ENCODE measurements around the gene ZBTB48. TPM values are rescaled to one million over a fixed set of nuclear protein-coding genes. Genes with fewer than 3 reads are reported as not detected.
A peak's percentile ranks its signal among the peaks of the same experiment; 100 is the strongest.

ZBTB48 gene
- total RNA-seq, 4 donors from 2014 or later = 31.6 to 40.4 (median 34.8) TPM

- TF ChIP-seq POLR2A (IDR thresholded peaks at IDR 0.05) = no peak
- no peak for TF ChIP-seq CTCF (IDR thresholded peaks at IDR 0.05)
- intact Hi-C loops (cut with DNase I; ENCODE audit: low total_unique reads) = loop anchor here (10.0 kb wide), 1 partner anchor 57 kb away; no protein-coding TSS in a partner anchor
- H3K4me3 ChIP-seq (ENCODE audit: low read depth, poor library complexity, severe bottlenecking) = no peak overlapping the region
- 86 to 89% methylated on average over 6 of the region's 6 CpGs for WGBS, 2 donors
- DNase-seq (ENCODE audit: low spot score in 2 of 2) = no peak
Observed at GRCh38 chr1:6577831-6578525, 1.8 kb upstream of the ZBTB48 start.

DNA sequence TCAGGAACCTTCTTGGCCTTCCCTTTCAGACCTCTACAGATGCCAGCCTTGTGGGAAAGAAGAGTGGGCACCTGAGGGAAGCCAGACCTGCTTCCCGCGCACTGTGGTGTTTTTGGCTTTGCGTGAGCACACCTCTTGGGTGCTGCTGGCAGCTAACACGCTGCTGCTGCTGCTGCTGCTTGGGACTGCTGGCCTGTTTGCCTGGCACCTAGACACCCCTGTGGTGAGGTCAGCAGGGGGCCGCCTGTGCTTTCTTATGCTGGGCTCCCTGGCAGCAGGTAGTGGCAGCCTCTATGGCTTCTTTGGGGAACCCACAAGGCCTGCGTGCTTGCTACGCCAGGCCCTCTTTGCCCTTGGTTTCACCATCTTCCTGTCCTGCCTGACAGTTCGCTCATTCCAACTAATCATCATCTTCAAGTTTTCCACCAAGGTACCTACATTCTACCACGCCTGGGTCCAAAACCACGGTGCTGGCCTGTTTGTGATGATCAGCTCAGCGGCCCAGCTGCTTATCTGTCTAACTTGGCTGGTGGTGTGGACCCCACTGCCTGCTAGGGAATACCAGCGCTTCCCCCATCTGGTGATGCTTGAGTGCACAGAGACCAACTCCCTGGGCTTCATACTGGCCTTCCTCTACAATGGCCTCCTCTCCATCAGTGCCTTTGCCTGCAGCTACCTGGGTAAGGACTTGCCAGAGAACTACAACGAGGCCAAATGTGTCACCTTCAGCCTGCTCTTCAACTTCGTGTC lies 995 bp upstream of the ZBTB48 start:
- DNase-seq (ENCODE audit: low spot score in 2 of 2) = no peak
- intact Hi-C loops (cut with DNase I; ENCODE audit: low total_unique reads) = loop anchor here (10.0 kb wide), 1 partner anchor 56 kb away; no protein-coding TSS in a partner anchor
- TF ChIP-seq POLR2A (IDR thresholded peaks at IDR 0.05) (no peak), CTCF (IDR thresholded peaks at IDR 0.05) (no peak)
- 87 to 89% methylated on average over 13 to 14 of the region's 14 CpGs for WGBS, 2 donors
- no peak overlapping the region for H3K4me3 ChIP-seq (ENCODE audit: low read depth, poor library complexity, severe bottlenecking)

GRCh38 chr1:6580119-6580592 lies 362 bp downstream of the ZBTB48 start:
- peak overlapping the region; percentile 80 for H3K4me3 ChIP-seq (ENCODE audit: low read depth, poor library complexity, severe bottlenecking)
- no peak for TF ChIP-seq POLR2A (IDR thresholded peaks at IDR 0.05)
- TF ChIP-seq CTCF (IDR thresholded peaks at IDR 0.05) = no peak
- intact Hi-C loops (cut with DNase I; ENCODE audit: low total_unique reads) = no loop called here
- WGBS, 2 donors = 0 to 1% methylated on average over 13 to 30 of the region's 30 CpGs
- peak in 1 of 2 donors; percentile 89 for DNase-seq (ENCODE audit: low spot score in 2 of 2)

DNA sequence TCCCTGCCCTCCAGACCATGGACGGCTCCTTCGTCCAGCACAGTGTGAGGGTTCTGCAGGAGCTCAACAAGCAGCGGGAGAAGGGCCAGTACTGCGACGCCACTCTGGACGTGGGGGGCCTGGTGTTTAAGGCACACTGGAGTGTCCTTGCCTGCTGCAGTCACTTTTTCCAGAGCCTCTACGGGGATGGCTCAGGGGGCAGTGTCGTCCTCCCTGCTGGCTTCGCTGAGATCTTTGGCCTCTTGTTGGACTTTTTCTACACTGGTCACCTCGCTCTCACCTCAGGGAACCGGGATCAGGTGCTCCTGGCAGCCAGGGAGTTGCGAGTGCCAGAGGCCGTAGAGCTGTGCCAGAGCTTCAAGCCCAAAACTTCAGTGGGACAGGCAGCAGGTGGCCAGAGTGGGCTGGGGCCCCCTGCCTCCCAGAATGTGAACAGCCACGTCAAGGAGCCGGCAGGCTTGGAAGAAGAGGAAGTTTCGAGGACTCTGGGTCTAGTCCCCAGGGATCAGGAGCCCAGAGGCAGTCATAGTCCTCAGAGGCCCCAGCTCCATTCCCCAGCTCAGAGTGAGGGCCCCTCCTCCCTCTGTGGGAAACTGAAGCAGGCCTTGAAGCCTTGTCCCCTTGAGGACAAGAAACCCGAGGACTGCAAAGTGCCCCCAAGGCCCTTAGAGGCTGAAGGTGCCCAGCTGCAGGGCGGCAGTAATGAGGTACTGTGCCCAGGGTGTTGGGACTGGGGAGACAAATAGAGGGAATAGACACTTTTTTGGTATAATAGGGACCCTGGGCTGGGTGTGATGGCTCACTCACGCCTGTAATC lies 1.0 kb downstream of the ZBTB48 start:
- peak in 1 of 2 donors; percentile 87 for DNase-seq (ENCODE audit: low spot score in 2 of 2)
- 26 to 27% methylated on average over 17 to 19 of the region's 19 CpGs for WGBS, 2 donors
- intact Hi-C loops (cut with DNase I; ENCODE audit: low total_unique reads) = no loop called here
- no peak for TF ChIP-seq POLR2A (IDR thresholded peaks at IDR 0.05)
- no peak for TF ChIP-seq CTCF (IDR thresholded peaks at IDR 0.05)
- peak overlapping the region; percentile 80 for H3K4me3 ChIP-seq (ENCODE audit: low read depth, poor library complexity, severe bottlenecking)

- H3K4me3 ChIP-seq (ENCODE audit: low read depth, poor library complexity, severe bottlenecking) = no peak overlapping the region
- WGBS, 2 donors = 69 to 72% methylated on average over 10 of the region's 10 CpGs
- DNase-seq (ENCODE audit: low spot score in 2 of 2) = no peak
- TF ChIP-seq CTCF (IDR thresholded peaks at IDR 0.05) = no peak
- no peak for TF ChIP-seq POLR2A (IDR thresholded peaks at IDR 0.05)
- intact Hi-C loops (cut with DNase I; ENCODE audit: low total_unique reads) = no loop called here
Observed at GRCh38 chr1:6581561-6582305, 1.9 kb downstream of the ZBTB48 start.

All from lower leg skin (tissue), 4 donors.